ENCODE results near the gene REG4. TPM values are rescaled to one million over a fixed set of nuclear protein-coding genes. Genes with fewer than 3 reads are reported as not detected.
A peak's percentile ranks its signal among the peaks of the same experiment; 100 is the strongest.

REG4 gene
- polyA plus RNA-seq, 1 of the 3 experiments (the other 2 are of a cell fraction): not detected

GRCh38 chr1:119815361-119815760, 4.1 kb upstream of the REG4 start:
- Histone ChIP-seq H3K4me3 (ENCODE audit: low read depth in 2 of 2, low read length in 1 of 2) (no peak overlapping the region), H4K20me1 (ENCODE audit: insufficient read depth) (no peaks in the 10 kb centered on the region), H3K79me2 (ENCODE audit: insufficient read depth) (no peaks in the 10 kb centered on the region), H3K9ac (no peak overlapping the region), H3K27ac (ENCODE audit: low read depth in 2 of 2, low read length in 1 of 2) (no peak overlapping the region), H3K36me3 (replicated peaks in 1 of 2; ENCODE audit: control insufficient read depth in 1 of 2, insufficient read depth in 2 of 2, low read length in 1 of 2) (no peaks in the 10 kb centered on the region), H3K27me3 (ENCODE audit: insufficient read depth) (no peaks in the 10 kb centered on the region), H3K4me1 (ENCODE audit: control insufficient read depth in 1 of 2, insufficient read depth in 2 of 2, low read depth in 1 of 2, low read length in 1 of 2) (0 out of 4 replicates have a peak, but pooled peaks cover 0 to 6% of the 10 kb centered on the region in 2 experiments), H3K4me2 (no peak overlapping the region), H3K9me2 (no peaks in the 10 kb centered on the region), H3F3A (replicated peaks; ENCODE audit: insufficient read depth) (no peaks in the 10 kb centered on the region), H3K9me3 (no peaks in the 10 kb centered on the region), H2AFZ (ENCODE audit: low read depth) (no peak overlapping the region)
- 43% methylated on average over 3 of the region's 3 CpGs for WGBS (ENCODE audit: low lambda C conversion rate)
- POLR2A ChIA-PET: no interaction called here
- no peak for TF ChIP-seq NRF1 (IDR thresholded peaks at IDR 0.05; ENCODE audit: low read depth, low read length)
- TF ChIP-seq RFX5 (IDR thresholded peaks at IDR 0.05; ENCODE audit: low read length): no peak
- TF ChIP-seq, protein P1, sequence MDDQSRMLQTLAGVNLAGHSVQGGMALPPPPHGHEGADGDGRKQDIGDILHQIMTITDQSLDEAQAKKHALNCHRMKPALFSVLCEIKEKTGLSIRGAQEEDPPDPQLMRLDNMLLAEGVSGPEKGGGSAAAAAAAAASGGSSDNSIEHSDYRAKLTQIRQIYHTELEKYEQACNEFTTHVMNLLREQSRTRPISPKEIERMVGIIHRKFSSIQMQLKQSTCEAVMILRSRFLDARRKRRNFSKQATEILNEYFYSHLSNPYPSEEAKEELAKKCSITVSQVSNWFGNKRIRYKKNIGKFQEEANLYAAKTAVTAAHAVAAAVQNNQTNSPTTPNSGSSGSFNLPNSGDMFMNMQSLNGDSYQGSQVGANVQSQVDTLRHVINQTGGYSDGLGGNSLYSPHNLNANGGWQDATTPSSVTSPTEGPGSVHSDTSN (IDR thresholded peaks at IDR 0.05): 0 out of 2 replicates have a peak, but pooled peaks have one; percentile 14
- no peak for TF ChIP-seq SMC3 (IDR thresholded peaks at IDR 0.05; ENCODE audit: low read depth, low read length)
- TF ChIP-seq GATA2 (CRISPR knock-in tag; IDR thresholded peaks at IDR 0.05): no peak
- no peak for TF ChIP-seq EP300 (IDR thresholded peaks at IDR 0.05; ENCODE audit: borderline replicate concordance in 1 of 2, low read depth in 1 of 2, low read length in 1 of 2)
- TF ChIP-seq NFIC (IDR thresholded peaks at IDR 0.05; ENCODE audit: borderline replicate concordance): no peak
- no peak for TF ChIP-seq RXRA (IDR thresholded peaks at IDR 0.05; ENCODE audit: borderline replicate concordance, low read depth)
- no peak for TF ChIP-seq FOXM1 (IDR thresholded peaks at IDR 0.05; ENCODE audit: low read depth)
- TF ChIP-seq FOSL2 (IDR thresholded peaks at IDR 0.05; ENCODE audit: borderline replicate concordance, low read depth): no peak
- TF ChIP-seq, protein P2, sequence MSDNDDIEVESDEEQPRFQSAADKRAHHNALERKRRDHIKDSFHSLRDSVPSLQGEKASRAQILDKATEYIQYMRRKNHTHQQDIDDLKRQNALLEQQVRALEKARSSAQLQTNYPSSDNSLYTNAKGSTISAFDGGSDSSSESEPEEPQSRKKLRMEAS (IDR thresholded peaks at IDR 0.05; ENCODE audit: low read depth): no peak
- no peak for TF ChIP-seq TEAD4 (IDR thresholded peaks at IDR 0.05; ENCODE audit: borderline replicate concordance, insufficient read depth)
- no peak for TF ChIP-seq IRF3 (IDR thresholded peaks at IDR 0.05; ENCODE audit: low read depth, low read length)
- TF ChIP-seq TCF12 (IDR thresholded peaks at IDR 0.05): 0 out of 2 replicates have a peak, but pooled peaks have one; percentile 9
- no peak for DNase-seq
- CTCF ChIA-PET: interaction anchor here (1.5 to 3.1 kb wide), 2 partner anchors 11 to 71 kb away, joined by 4 to 13 read pairs; no protein-coding TSS in a partner anchor

DNA sequence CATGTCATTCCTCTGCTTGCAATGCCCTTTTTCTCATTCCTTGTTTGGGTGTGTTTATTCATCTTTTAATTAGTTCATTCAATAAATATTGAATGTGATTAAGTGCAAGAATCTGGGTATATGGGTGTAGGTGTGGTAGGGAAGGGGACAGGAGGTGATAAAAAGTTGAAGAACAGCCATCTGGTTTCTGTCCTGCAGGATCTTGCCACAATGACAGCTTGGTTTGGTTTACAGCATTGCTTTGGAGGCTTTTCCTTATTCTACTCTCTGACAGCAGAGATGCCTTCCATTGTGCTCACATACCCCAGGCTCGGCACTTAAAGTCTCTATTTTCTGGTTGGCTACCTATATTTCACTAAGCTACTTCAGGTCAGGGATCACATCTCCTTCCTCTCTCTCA, 3.0 kb upstream of the REG4 start:
- Histone ChIP-seq H2AFZ (ENCODE audit: low read depth) (no peak overlapping the region), H3K9me3 (no peaks in the 10 kb centered on the region), H3F3A (replicated peaks; ENCODE audit: insufficient read depth) (no peaks in the 10 kb centered on the region), H3K27me3 (ENCODE audit: insufficient read depth) (no peaks in the 10 kb centered on the region), H3K36me3 (replicated peaks in 1 of 2; ENCODE audit: control insufficient read depth in 1 of 2, insufficient read depth in 2 of 2, low read length in 1 of 2) (no peaks in the 10 kb centered on the region), H3K79me2 (ENCODE audit: insufficient read depth) (no peaks in the 10 kb centered on the region), H4K20me1 (ENCODE audit: insufficient read depth) (no peaks in the 10 kb centered on the region), H3K9me2 (no peaks in the 10 kb centered on the region), H3K4me3 (ENCODE audit: low read depth in 2 of 2, low read length in 1 of 2) (no peak overlapping the region), H3K4me2 (no peak overlapping the region), H3K9ac (no peak overlapping the region), H3K27ac (ENCODE audit: low read depth in 2 of 2, low read length in 1 of 2) (no peak overlapping the region), H3K4me1 (ENCODE audit: control insufficient read depth in 1 of 2, insufficient read depth in 2 of 2, low read depth in 1 of 2, low read length in 1 of 2) (0 out of 4 replicates have a peak, but pooled peaks cover 0 to 6% of the 10 kb centered on the region in 2 experiments)
- POLR2A ChIA-PET: no interaction called here
- 59% methylated on average over 1 of the region's 1 CpG for WGBS (ENCODE audit: low lambda C conversion rate)
- TF ChIP-seq RFX5 (IDR thresholded peaks at IDR 0.05; ENCODE audit: low read length): no peak
- TF ChIP-seq MXI1 (IDR thresholded peaks at IDR 0.05; ENCODE audit: low read depth, low read length): no peak
- no peak for TF ChIP-seq MEF2A (IDR thresholded peaks at IDR 0.05; ENCODE audit: borderline replicate concordance, low read depth)
- TF ChIP-seq, protein P3, sequence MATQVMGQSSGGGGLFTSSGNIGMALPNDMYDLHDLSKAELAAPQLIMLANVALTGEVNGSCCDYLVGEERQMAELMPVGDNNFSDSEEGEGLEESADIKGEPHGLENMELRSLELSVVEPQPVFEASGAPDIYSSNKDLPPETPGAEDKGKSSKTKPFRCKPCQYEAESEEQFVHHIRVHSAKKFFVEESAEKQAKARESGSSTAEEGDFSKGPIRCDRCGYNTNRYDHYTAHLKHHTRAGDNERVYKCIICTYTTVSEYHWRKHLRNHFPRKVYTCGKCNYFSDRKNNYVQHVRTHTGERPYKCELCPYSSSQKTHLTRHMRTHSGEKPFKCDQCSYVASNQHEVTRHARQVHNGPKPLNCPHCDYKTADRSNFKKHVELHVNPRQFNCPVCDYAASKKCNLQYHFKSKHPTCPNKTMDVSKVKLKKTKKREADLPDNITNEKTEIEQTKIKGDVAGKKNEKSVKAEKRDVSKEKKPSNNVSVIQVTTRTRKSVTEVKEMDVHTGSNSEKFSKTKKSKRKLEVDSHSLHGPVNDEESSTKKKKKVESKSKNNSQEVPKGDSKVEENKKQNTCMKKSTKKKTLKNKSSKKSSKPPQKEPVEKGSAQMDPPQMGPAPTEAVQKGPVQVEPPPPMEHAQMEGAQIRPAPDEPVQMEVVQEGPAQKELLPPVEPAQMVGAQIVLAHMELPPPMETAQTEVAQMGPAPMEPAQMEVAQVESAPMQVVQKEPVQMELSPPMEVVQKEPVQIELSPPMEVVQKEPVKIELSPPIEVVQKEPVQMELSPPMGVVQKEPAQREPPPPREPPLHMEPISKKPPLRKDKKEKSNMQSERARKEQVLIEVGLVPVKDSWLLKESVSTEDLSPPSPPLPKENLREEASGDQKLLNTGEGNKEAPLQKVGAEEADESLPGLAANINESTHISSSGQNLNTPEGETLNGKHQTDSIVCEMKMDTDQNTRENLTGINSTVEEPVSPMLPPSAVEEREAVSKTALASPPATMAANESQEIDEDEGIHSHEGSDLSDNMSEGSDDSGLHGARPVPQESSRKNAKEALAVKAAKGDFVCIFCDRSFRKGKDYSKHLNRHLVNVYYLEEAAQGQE (IDR thresholded peaks at IDR 0.05; ENCODE audit: low read depth, low read length): no peak
- TF ChIP-seq TCF12 (IDR thresholded peaks at IDR 0.05): no peak
- TF ChIP-seq NRF1 (IDR thresholded peaks at IDR 0.05; ENCODE audit: low read depth, low read length): no peak
- no peak for TF ChIP-seq EZH2phosphoT487 (IDR thresholded peaks at IDR 0.05; ENCODE audit: borderline replicate concordance, low read depth)
- TF ChIP-seq RAD21 (IDR thresholded peaks at IDR 0.05; ENCODE audit: low read length): no peak
- DNase-seq: no peak
- CTCF ChIA-PET: interaction anchor here (1.5 to 3.1 kb wide), 2 partner anchors 13 to 69 kb away, joined by 4 to 13 read pairs; no protein-coding TSS in a partner anchor

Data from SK-N-SH (cell line).